ENCODE data around the gene PAM.

Gene PAM

GRCh38 chr5:102762562-102763227 is 7.6 kb downstream of the PAM start:
- TF ChIP-seq GATA3 (IDR thresholded peaks at IDR 0.05; ENCODE audit: low read depth, low read length) (no peak), GATA2 (IDR thresholded peaks at IDR 0.05; ENCODE audit: low read depth, low read length) (no peak)

DNA sequence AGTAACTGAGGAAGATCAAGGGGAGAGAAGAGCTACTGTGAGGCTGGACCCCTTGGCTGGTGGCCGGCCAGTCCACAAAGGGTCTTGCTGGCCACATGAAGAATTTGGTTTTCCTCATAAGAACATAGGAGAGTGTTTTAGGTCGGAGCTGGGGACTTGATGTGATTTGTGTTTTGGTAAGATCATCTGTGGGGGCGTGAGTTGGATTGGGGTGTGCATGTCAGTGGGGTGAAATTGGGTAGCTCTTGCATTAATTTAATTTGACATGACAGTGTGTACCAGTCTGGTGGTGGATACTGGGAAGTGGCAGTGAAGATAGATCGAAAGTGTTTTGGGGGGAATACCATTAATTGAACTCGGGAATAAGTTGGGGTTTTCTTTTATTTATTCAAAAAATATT is 8.6 kb downstream of the PAM start:
- TF ChIP-seq GATA2 (IDR thresholded peaks at IDR 0.05; ENCODE audit: low read depth, low read length), result no peak
- no peak for TF ChIP-seq GATA3 (IDR thresholded peaks at IDR 0.05; ENCODE audit: low read depth, low read length)

- TF ChIP-seq GATA2 (IDR thresholded peaks at IDR 0.05; ENCODE audit: low read depth, low read length), result no peak
- TF ChIP-seq GATA3 (IDR thresholded peaks at IDR 0.05; ENCODE audit: low read depth, low read length), result no peak
These were observed 9.4 kb downstream of the PAM start for GRCh38 chr5:102764381-102765004.

DNA sequence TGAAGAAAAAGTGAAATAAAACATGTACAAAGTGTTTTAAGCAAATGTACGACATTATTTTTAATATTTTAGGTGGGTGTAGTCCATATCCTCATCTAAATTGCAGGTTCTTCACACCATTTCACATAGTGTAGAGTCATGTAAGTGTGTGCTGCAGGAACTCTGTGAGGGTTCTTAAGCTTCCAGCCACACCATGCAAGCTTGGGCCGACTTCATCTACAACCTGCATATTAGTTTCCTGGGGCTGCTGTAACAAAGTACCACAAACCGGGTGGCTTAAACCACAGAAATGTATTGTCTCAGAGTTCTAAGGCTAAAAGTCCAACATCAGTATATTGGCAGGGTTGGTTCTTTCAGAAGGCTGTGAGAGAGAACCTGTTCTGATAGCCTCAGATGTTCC is 10.2 kb downstream of the PAM start:
- TF ChIP-seq GATA3 (IDR thresholded peaks at IDR 0.05; ENCODE audit: low read depth, low read length) (no peak), GATA2 (IDR thresholded peaks at IDR 0.05; ENCODE audit: low read depth, low read length) (no peak)

- no peak for TF ChIP-seq GATA2 (IDR thresholded peaks at IDR 0.05; ENCODE audit: low read depth, low read length)
- TF ChIP-seq GATA3 (IDR thresholded peaks at IDR 0.05; ENCODE audit: low read depth, low read length), result no peak
These were observed 11.4 kb downstream of the PAM start for GRCh38 chr5:102766295-102767090.

DNA sequence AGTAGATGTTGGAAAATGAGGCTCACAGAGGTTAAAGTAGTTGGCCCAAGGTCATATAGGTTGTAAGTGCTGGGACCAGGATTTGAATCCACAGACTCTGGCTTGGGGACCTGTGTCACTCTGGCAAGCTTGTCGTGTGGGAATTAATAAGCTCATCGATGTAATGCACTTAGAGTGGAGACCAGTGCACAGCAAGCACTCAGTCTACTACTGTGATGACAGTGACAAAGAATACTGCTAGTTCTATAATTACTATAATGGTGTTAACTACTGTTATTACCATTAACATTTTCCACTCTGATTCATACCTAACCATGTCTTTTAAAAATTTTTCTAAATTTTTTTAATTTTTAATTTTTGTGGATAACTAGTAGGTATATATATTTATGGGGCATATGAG is 12.8 kb downstream of the PAM start:
- TF ChIP-seq GATA3 (IDR thresholded peaks at IDR 0.05; ENCODE audit: low read depth, low read length), result no peak
- no peak for TF ChIP-seq GATA2 (IDR thresholded peaks at IDR 0.05; ENCODE audit: low read depth, low read length)

GRCh38 chr5:102770803-102771202 is 15.7 kb downstream of the PAM start:
- TF ChIP-seq GATA2 (IDR thresholded peaks at IDR 0.05; ENCODE audit: low read depth, low read length) (no peak), GATA3 (IDR thresholded peaks at IDR 0.05; ENCODE audit: low read depth, low read length) (no peak)

GRCh38 chr5:102771435-102771834 is 16.3 kb downstream of the PAM start:
- no peak for TF ChIP-seq GATA3 (IDR thresholded peaks at IDR 0.05; ENCODE audit: low read depth, low read length)
- TF ChIP-seq GATA2 (IDR thresholded peaks at IDR 0.05; ENCODE audit: low read depth, low read length), result no peak

DNA sequence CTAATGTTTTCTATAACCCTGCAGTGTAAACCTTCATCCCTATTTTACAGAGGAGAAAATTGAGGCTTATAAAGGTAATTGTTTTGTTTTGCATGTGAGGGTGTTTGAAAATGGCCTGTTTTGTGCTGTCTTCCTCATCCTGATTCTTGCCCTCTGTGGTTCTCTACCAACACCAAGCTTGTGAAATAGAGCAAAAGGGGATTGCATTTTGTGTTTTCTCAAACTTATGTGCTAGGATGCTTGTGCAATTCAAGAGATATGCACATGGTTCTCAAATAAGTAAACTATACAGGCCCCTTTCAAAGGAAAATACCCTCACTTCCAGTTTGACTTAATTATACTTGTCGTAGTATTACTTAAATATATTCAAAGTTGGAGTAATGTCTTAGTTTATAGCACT is 17.2 kb downstream of the PAM start:
- TF ChIP-seq GATA3 (IDR thresholded peaks at IDR 0.05; ENCODE audit: low read depth, low read length) (no peak), GATA2 (IDR thresholded peaks at IDR 0.05; ENCODE audit: low read depth, low read length) (no peak)

- TF ChIP-seq GATA2 (IDR thresholded peaks at IDR 0.05; ENCODE audit: low read depth, low read length) (no peak), GATA3 (IDR thresholded peaks at IDR 0.05; ENCODE audit: low read depth, low read length) (no peak)
These were observed 18.0 kb downstream of the PAM start for GRCh38 chr5:102773133-102773532.

GRCh38 chr5:102777099-102777498 is 22.0 kb downstream of the PAM start:
- TF ChIP-seq GATA3 (IDR thresholded peaks at IDR 0.05; ENCODE audit: low read depth, low read length) (no peak), GATA2 (IDR thresholded peaks at IDR 0.05; ENCODE audit: low read depth, low read length) (no peak)

DNA sequence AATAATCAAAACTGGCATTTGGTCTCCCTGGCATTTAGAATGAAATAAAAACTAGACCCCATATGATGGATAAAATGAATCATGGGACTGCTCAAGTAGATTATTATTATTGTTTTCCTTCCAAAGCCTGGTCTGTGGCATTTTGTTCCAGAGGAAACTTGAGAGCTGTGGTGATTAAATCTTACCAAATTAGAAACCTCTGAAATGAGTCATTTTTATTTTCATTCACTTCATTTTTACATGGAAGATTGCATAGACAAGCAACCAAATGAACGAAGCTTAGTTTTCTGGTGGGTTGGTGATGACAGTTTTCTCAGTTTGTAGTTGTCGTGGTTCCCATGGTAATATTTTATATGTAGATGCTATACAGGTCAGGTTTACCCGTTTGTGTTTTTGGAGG is 23.4 kb downstream of the PAM start:
- TF ChIP-seq GATA3 (IDR thresholded peaks at IDR 0.05; ENCODE audit: low read depth, low read length), result no peak
- no peak for TF ChIP-seq GATA2 (IDR thresholded peaks at IDR 0.05; ENCODE audit: low read depth, low read length)

GRCh38 chr5:102781359-102781758 is 26.3 kb downstream of the PAM start:
- TF ChIP-seq GATA2 (IDR thresholded peaks at IDR 0.05; ENCODE audit: low read depth, low read length) (no peak), GATA3 (IDR thresholded peaks at IDR 0.05; ENCODE audit: low read depth, low read length) (no peak)

DNA sequence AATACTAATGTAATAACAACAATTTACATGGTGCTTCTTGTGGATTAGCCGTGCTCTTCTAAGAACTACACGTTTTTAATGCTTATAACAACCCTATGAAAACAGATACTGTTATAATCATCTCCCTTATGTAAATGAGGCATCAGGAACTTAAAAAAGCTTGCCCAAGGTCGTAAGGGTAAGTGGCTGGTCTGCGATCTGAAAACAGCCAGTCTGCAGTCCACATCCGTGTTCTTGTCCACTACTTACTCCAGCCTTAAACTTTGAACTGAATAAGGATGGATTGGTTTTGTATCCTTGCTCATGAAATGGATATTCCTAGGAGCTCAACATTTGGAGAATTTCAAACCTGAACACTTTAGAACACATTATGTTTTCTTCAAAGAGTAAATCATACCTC is 26.7 kb downstream of the PAM start:
- TF ChIP-seq GATA2 (IDR thresholded peaks at IDR 0.05; ENCODE audit: low read depth, low read length), result no peak
- no peak for TF ChIP-seq GATA3 (IDR thresholded peaks at IDR 0.05; ENCODE audit: low read depth, low read length)
